B cell (primary cell): ENCODE results near the gene CD59. TPM values are rescaled to one million over a fixed set of nuclear protein-coding genes. Genes with fewer than 3 reads are reported as not detected.

Source experiments
- ATAC-seq: fragments of 200-7000 bp; cut with Tn5 transposase; one replicate; pipeline ENCODE4 v1.10.0; 2021; ENCODE audit warnings: low read depth, mild to moderate bottlenecking, moderate number of reproducible peaks, moderate library complexity
- CTCF ChIA-PET: fragments of 350-600 bp; sonication (Branson Sonifier 250); formaldehyde crosslinking; loops from one replicate; lab custom pipeline; 2021; ENCODE audit warnings: antibody characterized with exemption, inconsistent platforms; lab: Charles Lee
- POLR2A ChIA-PET: fragments of 350-600 bp; sonication (Branson Sonifier 250); formaldehyde crosslinking; loops from one replicate; lab custom pipeline; 2021; ENCODE audit warnings: antibody characterized with exemption; lab: Charles Lee
- DNase-seq: peaks from one replicate; pipeline ENCODE4 v3.0.0; 2013
- H2AFZ ChIP-seq: 2 replicates; pipeline ENCODE4 v1.6.1; 2012; ENCODE audit warnings: mild to moderate bottlenecking, low read depth, low read length; ENCODE audit not compliant: insufficient read depth, poor library complexity, severe bottlenecking
- H3K27ac ChIP-seq, 2 donors: 1 replicate in 1 of 2; 2 replicates in 1 of 2; pipeline ENCODE4 v1.5.1; 2012 to 2013; ENCODE audit warnings: low read length in 2 of 2, mild to moderate bottlenecking in 2 of 2, moderate library complexity in 1 of 2
- H3K27me3 ChIP-seq, 4 experiments: fragments of 200-600 bp in 1 of 4; sonication (generic) in 1 of 4; replicated peaks in 1 of 4; 1 replicate in 2 of 4; 2 replicates in 2 of 4; pipeline versions ENCODE4 v1.6.1 to v1.7.0; 2013 to 2016; ENCODE audit warnings: low read length in 3 of 4, mild to moderate bottlenecking in 2 of 4, mixed read lengths in 1 of 4, moderate library complexity in 1 of 4; ENCODE audit not compliant: insufficient read depth in 4 of 4, control insufficient read depth in 3 of 4; ENCODE audit errors: control extremely low read depth in 1 of 4
- H3K36me3 ChIP-seq, 2 experiments: replicated peaks in 1 of 2; 1 replicate in 1 of 2; 2 replicates in 1 of 2; pipeline versions ENCODE4 v1.6.1 to v1.7.1; 2013; ENCODE audit warnings: low read length in 1 of 2; ENCODE audit not compliant: insufficient read depth in 2 of 2, control insufficient read depth in 1 of 2; ENCODE audit errors: control extremely low read depth in 1 of 2, extremely low read depth in 1 of 2
- H3K4me1 ChIP-seq, 2 donors: fragments of 200-600 bp in 1 of 2; sonication (generic) in 1 of 2; 1 replicate in 1 of 2; 2 replicates in 1 of 2; pipeline versions ENCODE4 v1.5.1 to v1.6.1; 2013 to 2017; ENCODE audit warnings: low read length in 2 of 2; ENCODE audit not compliant: control insufficient read depth in 2 of 2, insufficient read depth in 2 of 2
- H3K4me2 ChIP-seq: replicated peaks from 2 replicates; pipeline ENCODE3; 2012; ENCODE audit warnings: mild to moderate bottlenecking, low read depth, low read length; ENCODE audit not compliant: poor library complexity, severe bottlenecking
- H3K4me3 ChIP-seq, 5 experiments: fragments of 200-600 bp in 1 of 5; sonication (generic) in 1 of 5; 1 replicate in 3 of 5; 2 replicates in 2 of 5; pipeline versions ENCODE4 v1.5.1 to v1.7.0; 2011 to 2016; ENCODE audit warnings: low read length in 4 of 5, mild to moderate bottlenecking in 4 of 5, low read depth in 2 of 5, control low read depth in 1 of 5, moderate library complexity in 1 of 5; ENCODE audit not compliant: insufficient read depth in 1 of 5; ENCODE audit errors: control extremely low read depth in 1 of 5, extremely low read depth in 1 of 5
- H3K79me2 ChIP-seq: fragments of 200-600 bp; sonication (generic); one replicate; pipeline ENCODE4 v1.6.0; 2016; ENCODE audit warnings: low read length; ENCODE audit not compliant: control insufficient read depth, insufficient read depth
- H3K9ac ChIP-seq: fragments of 200-600 bp; sonication (generic); 2 replicates; pipeline ENCODE4 v1.6.1; 2017; ENCODE audit warnings: mild to moderate bottlenecking, low read length, moderate library complexity
- H3K9me3 ChIP-seq, 3 donors: one replicate each; pipeline versions ENCODE4 v1.6.1 to v1.7.1; 2013; ENCODE audit warnings: low read length in 2 of 3; ENCODE audit not compliant: control insufficient read depth in 2 of 3, insufficient read depth in 1 of 3; ENCODE audit errors: control extremely low read depth in 1 of 3
- H4K20me1 ChIP-seq: 2 replicates; pipeline ENCODE4 v1.6.0; 2012; ENCODE audit warnings: mild to moderate bottlenecking, low read length; ENCODE audit not compliant: insufficient read depth, control insufficient read depth, poor library complexity, severe bottlenecking
- H3K27ac Mint-ChIP-seq: one replicate; pipeline ENCODE4 v1.8.0; 2021; ENCODE audit warnings: mixed read lengths
- H3K27me3 Mint-ChIP-seq: one replicate; pipeline ENCODE4 v1.8.0; 2021; ENCODE audit warnings: mixed read lengths
- H3K4me1 Mint-ChIP-seq: one replicate; pipeline ENCODE4 v1.8.0; 2021; ENCODE audit warnings: mixed read lengths
- H3K4me3 Mint-ChIP-seq: one replicate; pipeline ENCODE4 v1.8.0; 2021; ENCODE audit warnings: mixed read lengths
- H3K9me3 Mint-ChIP-seq: one replicate; pipeline ENCODE4 v1.8.0; 2022; ENCODE audit warnings: mixed read lengths; ENCODE audit not compliant: insufficient read depth
- EZH2 ChIP-seq: IDR thresholded peaks from 2 replicates; pipeline ENCODE4 v1.6.1; 2012; ENCODE audit warnings: borderline replicate concordance, low read depth, mild to moderate bottlenecking, moderate library complexity, low read length; ENCODE audit not compliant: insufficient read depth, poor library complexity, severe bottlenecking
- WGBS: methylation state at CpG from one replicate; pipeline ENCODE4 v1.1.5; 2013; ENCODE audit warnings: missing lambda C conversion rate; ENCODE audit not compliant: insufficient coverage; 5-methylcytosine and 5-hydroxymethylcytosine counted together
- intact Hi-C: fragments of 100-400 bp; cut with micrococcal nuclease; formaldehyde crosslinking; loops from one replicate; pipeline ENCODE4 v1.10.0; 2022
- polyA plus RNA-seq: library from polyadenylated mRNA; depleted of rRNA; stranded (reverse); fragments of >200 nt; gene quantifications from 2 replicates; pipeline ENCODE4 v1.2.3, GENCODE V29; 2012
- total RNA-seq, 2 donors: library from RNA; stranded (reverse); fragments of 120-200 nt in 1 of 2; gene quantifications; 1 replicate in 1 of 2; 2 replicates in 1 of 2; pipeline versions ENCODE4 v1.2.3 to v1.2.4, GENCODE V29; 2013 to 2022
- TF ChIP-seq, protein P1 (sequence below): fragments of 200-600 bp; IDR thresholded peaks from one replicate; pipeline ENCODE4 v1.8.0; 2022; ENCODE audit warnings: antibody characterized with exemption, mild to moderate bottlenecking

Gene CD59
- total and polyA plus RNA-seq, 2 donors (not counting 1 experiment from before 2014, with no cell fraction given): 10.9 to 41.3 TPM

DNA sequence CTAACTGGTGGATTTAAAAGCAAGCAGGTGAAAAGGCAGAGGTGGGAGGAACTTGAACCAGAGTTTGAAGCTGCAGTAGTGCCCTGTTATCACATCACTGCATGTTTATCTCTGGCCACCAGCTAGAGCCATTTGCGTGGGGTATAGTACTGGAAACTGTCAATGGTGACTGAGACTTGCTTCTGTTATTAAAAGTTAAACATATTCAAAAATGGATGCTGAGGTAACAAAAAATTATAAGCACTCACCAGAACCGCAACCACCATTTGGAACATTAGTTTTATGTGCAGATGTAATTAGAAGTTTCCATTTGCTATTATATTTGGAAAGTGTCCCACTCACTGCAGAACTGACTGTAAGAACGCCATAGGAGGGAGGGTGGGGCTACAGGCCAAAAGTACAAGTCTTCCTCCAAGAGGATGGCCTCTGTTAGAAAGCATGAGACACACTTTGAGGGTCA is 1.2 kb upstream of the CD59 start:
- Histone ChIP-seq H3K4me1 (peaks cover 16 to 21% of the 10 kb centered on the region in 2 donors), H3K27me3 (no peaks in the 10 kb centered on the region), H3K4me3 (no peak overlapping the region), H3K36me3 (no peaks in the 10 kb centered on the region), H3K27ac (no peak overlapping the region), H3K4me2 (no peak overlapping the region), H3K79me2 (peaks cover 3% of the 10 kb centered on the region), H3K9ac (no peak overlapping the region), H3K9me3 (no peaks in the 10 kb centered on the region), H2AFZ (peak overlapping the region; percentile 83), H4K20me1 (no peaks in the 10 kb centered on the region)
- intact Hi-C loops: loop anchor here (2.0 to 10.0 kb wide), 2 partner anchors 481 to 1927 kb away; partner anchors contain the start of genes HIPK3 and TRIM44
- no peaks in the 10 kb centered on the region for H3K9me3 Mint-ChIP-seq
- DNase-seq (no peak), ATAC-seq (no peak)
- TF ChIP-seq, protein P1, sequence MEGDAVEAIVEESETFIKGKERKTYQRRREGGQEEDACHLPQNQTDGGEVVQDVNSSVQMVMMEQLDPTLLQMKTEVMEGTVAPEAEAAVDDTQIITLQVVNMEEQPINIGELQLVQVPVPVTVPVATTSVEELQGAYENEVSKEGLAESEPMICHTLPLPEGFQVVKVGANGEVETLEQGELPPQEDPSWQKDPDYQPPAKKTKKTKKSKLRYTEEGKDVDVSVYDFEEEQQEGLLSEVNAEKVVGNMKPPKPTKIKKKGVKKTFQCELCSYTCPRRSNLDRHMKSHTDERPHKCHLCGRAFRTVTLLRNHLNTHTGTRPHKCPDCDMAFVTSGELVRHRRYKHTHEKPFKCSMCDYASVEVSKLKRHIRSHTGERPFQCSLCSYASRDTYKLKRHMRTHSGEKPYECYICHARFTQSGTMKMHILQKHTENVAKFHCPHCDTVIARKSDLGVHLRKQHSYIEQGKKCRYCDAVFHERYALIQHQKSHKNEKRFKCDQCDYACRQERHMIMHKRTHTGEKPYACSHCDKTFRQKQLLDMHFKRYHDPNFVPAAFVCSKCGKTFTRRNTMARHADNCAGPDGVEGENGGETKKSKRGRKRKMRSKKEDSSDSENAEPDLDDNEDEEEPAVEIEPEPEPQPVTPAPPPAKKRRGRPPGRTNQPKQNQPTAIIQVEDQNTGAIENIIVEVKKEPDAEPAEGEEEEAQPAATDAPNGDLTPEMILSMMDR: no peak
- no peak for TF ChIP-seq EZH2
- CTCF ChIA-PET: interaction anchor here (0.7 to 1.8 kb wide), 5 partner anchors 17 to 1907 kb away, joined by 3 to 12 read pairs (median 3); no protein-coding TSS in a partner anchor
- H3K27me3 Mint-ChIP-seq: no peaks in the 10 kb centered on the region
- H3K27ac Mint-ChIP-seq: peak overlapping the region; percentile 57
- H3K4me1 Mint-ChIP-seq: peaks cover 29% of the 10 kb centered on the region
- no peak overlapping the region for H3K4me3 Mint-ChIP-seq
- POLR2A ChIA-PET: no interaction called here
- WGBS: 78% methylated on average over 1 of the region's 3 CpGs
